ENCODE measurements around the gene WDR75.

The WDR75 gene

DNA sequence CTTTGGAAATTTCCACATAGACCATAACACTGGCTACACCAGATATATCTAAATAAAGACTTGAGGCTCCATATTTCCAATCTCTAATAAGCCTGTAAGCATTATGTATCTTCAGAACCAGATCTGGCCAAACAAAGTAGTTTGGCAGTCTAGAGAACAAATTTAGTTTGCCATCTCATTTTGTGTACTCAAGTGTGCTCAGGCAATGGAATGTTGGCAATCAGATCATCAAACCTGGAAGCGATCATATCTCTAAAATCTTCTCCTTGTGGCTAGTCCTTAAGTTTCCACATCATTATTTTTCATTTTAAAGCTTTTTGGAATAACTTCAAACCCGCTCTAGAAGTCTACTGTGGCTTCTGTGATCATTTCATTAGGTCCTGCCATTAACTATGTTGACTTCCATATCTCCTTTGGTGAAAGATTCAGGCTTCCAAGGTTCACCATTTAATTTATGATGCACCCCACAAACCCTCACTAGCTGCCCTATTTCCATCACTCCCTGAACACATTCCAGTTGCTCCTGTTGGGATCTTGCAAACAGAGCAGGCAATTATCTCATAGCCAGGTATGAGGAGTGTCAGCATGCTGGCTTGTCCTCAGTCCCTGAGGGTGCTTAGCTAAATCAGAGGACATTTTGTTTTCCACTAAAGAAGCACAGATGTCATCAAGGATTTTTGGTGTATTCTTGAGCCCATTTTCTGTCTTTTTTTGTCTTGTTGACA, 46.2 kb downstream of the WDR75 start:
- no peak overlapping the region for H3K4me3 ChIP-seq
- H3K27ac ChIP-seq, result no peak overlapping the region

DNA sequence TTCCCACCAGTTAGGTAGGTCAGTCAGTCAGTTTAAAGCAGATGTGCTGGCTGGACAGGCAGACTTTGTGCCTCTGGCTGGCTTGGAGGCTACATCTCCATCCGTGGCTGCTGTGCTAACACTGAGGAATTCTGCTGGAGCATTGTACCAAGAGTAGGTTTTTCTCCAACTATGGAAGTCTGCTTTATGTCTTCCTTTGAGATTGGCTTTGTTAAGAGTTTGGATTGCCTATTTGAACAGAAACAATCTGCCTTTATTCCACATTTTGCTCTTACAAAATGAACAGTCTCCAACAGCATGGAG, 46.7 kb downstream of the WDR75 start:
- H3K27ac ChIP-seq, result no peak overlapping the region
- H3K4me3 ChIP-seq, result no peak overlapping the region

- Histone ChIP-seq H3K27ac (no peak overlapping the region), H3K4me3 (no peak overlapping the region)
These were observed 51.2 kb downstream of the WDR75 start for GRCh38 chr2:189492451-189492850.

GRCh38 chr2:189498205-189498604, 56.9 kb downstream of the WDR75 start:
- Histone ChIP-seq H3K27ac (no peak overlapping the region), H3K4me3 (no peak overlapping the region)

GRCh38 chr2:189499137-189499536, 57.9 kb downstream of the WDR75 start:
- no peak overlapping the region for H3K27ac ChIP-seq

GRCh38 chr2:189500456-189501160, 59.3 kb downstream of the WDR75 start:
- Histone ChIP-seq H3K27ac (no peak overlapping the region), H3K4me3 (no peak overlapping the region)

More at GRCh38 chr2:189499137-189499536, 57.9 kb downstream of the WDR75 start:
- no peak overlapping the region for H3K4me3 ChIP-seq

DNA sequence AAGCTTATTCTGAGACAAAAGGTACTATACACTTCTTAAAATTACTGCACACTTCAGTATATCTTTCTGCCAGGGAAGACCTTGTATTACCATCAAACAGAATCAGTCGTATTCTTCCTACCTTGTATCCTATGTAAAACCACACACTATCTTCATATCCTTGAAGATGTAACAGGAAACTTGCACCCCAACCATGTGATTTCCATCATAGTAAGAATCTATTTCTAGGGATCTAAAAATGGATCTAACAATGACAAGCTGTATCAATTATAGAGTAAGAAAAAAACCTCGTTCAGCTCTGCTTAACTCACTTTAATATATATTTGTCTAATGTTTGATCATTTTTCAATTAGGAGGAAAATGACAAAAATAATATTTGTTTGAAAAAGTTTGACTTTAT, 60.2 kb downstream of the WDR75 start:
- Histone ChIP-seq H3K27ac (no peak overlapping the region), H3K4me3 (no peak overlapping the region)

DNA sequence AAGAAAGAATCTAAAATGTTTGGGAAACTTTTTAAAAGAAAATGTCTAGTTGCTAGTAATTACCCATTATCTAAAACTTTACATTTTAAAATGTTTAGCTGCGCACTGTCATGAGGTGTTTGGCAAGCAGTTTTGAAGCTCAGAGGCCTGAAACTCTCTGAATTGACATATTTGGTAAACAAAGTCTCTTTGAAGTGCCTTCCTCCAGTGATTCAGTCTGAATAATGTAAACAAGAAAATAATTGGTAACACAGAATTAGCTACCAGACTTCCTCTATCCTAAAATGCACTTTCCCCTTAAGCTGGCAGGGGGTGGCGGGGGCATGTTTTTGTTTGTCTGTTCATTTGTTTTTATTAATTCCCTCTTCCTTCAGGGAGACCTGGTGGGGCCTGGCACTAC, 61.4 kb downstream of the WDR75 start:
- no peak overlapping the region for H3K4me3 ChIP-seq
- H3K27ac ChIP-seq, result no peak overlapping the region

GRCh38 chr2:189504238-189504637, 63.0 kb downstream of the WDR75 start:
- H3K4me3 ChIP-seq, result no peak overlapping the region
- H3K27ac ChIP-seq, result no peak overlapping the region

DNA sequence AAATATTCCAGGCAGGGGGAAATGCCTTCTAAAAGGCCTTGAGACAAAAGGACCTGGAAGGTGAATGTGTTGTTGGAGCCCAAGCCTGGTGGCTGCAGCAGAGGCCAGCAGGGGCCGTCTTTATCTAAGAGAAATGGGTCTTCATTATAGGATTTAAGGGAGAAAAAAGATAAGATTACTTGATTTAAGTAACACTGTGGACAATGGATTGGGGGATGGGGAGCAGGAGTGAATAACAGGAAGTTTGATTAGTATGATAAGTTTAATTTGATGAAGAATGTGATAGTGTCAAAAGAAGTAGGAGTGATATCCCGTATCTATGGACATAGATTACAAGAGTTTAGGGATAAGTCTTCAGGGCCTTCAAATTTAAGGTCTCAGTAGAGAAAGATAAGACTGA, 64.2 kb downstream of the WDR75 start:
- no peak overlapping the region for H3K27ac ChIP-seq
- H3K4me3 ChIP-seq, result no peak overlapping the region

DNA sequence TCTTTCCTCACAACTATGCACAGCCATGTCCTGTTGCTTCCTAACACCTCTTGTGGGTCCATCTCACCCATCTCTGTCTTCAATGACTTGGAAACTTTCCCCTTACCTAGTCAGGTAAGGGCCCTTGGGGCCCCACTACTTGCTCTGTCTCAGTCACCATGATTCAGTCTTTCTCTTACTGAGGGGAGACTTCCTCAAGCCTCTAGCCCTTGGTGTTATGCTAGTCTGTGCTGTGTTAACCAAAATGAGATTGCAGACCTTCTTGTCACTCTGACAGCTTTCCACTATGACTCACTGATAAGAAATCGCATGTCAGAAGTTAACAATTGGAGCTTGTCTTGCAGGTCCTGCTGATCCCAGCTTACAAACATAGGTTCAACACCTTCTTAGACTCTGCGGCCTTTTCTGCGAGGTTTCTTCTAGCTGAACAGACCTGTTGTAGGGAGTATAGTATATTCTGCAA, 65.3 kb downstream of the WDR75 start:
- H3K4me3 ChIP-seq, result no peak overlapping the region
- H3K27ac ChIP-seq, result no peak overlapping the region

DNA sequence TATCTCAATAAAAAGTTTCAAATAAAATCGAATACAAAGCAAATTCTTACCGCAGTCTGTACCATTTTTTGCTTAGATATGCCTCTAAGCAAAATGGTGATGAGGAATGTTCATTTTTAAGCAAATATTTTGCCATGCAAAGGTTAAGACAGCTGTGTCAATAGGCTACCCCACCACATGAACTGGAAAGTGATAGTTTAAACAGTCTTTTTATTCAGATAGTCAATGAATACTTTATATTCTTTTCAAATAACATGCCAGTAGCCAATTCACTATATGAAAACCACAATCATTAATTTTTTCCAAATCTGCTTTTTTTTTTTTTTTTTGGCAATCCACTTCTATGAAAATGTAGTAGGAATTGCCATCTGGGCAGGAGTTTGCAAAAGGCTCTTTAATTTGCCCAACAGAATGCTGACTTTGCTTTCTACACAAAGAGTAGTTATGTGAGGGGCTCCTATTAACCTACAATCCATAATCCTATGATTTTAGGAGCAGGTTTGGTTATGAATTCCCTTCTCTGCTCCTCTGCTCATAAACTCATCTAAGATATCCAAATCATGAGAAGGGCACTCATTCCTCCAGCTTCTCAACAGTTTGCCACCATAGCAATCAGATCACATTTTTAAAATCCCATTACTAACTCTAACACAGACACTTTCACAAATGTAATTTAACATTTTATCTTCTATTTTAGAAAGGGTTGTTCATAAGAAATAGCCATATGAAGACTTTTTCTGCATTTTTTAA, 70.1 kb downstream of the WDR75 start:
- H3K4me3 ChIP-seq, result no peak overlapping the region

DNA sequence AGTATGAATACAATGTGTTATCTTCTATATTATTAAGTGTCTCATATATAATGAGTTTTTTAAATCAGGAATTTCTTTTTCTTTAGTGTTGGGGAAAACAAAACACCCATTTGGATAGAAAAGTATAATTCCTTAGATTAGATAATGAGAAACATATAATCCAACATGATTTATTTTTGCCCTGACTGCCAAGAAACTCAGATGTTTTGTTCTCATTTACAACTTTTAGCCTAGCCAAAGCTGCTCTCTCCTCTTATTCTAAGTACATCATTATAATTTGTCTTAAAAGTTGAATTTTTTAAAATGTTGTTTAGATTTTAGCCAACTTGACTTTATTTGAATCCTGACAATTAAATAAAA, 70.7 kb downstream of the WDR75 start:
- H3K4me3 ChIP-seq, result no peak overlapping the region

More for the DNA sequence above, 70.1 kb downstream of the WDR75 start:
- peak overlapping the region in 2 of 21 experiments; percentile 7 to 16 for H3K27ac ChIP-seq

DNA sequence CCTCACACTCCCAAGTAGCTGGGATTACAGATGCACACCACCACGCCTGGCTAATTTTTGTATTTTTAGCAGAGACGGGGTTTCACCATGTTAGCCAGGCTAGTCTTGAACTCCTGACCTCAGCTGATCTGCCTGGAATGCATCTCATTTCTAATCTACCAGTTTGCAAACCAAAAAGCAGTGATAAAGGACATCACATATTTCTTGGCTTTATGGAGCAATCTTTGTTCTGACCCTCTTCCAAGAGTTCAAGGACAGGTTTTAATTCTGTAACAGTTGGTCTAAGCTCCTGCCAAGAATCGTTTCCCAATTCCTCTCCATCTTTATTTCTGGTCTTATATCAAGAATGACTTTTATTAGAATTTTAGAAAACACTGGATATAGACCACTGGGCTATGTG, 71.6 kb downstream of the WDR75 start:
- Histone ChIP-seq H3K27ac (peak overlapping the region in 2 of 21 experiments; percentile 7 to 65), H3K4me3 (no peak overlapping the region)

More for the DNA sequence above, 70.7 kb downstream of the WDR75 start:
- peak overlapping the region in 2 of 21 experiments; percentile 7 to 16 for H3K27ac ChIP-seq

DNA sequence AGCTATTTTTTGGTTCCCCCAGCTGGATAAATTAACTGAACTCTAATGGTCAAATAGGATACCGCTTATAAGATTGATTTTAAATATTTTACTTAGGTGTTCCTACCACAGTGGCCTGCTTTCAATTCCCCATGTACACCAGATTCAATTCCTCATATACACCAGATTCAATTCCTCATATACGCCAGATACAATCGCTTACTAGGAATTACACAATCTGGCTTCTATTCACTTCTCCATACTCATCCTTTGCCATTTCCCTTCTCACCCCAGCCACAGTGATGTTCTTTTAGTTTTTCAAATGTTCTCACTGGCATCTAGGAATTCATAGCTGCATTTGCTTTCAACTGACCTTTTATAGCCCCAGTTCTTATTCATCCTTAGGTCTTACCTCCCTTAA, 72.8 kb downstream of the WDR75 start:
- no peak overlapping the region for H3K4me3 ChIP-seq
- peak overlapping the region in 5 of 21 experiments; percentile 15 to 65 (median 25) for H3K27ac ChIP-seq

- Histone ChIP-seq H3K27ac (peak overlapping the region in 5 of 21 experiments; percentile 20 to 69 (median 26)), H3K4me3 (no peak overlapping the region)
These were observed 74.0 kb downstream of the WDR75 start for GRCh38 chr2:189515264-189515663.

DNA sequence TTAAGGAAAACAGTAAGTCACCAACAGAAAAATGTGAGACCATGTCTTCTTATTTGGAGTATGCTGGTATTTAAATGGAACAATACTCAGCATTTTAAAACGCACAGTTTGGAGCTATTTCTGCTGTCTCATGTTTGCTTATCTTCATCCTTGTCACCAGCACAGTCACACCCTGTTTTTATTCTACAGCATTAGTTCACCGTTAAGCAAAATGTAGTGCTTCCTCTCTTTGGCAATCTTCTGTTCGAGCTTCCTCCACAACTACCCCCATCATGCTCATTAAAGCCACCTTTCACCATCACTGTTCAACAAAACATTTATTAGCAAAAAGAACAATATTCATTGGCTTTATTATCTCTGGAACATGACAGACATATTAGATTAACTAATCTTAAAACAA, 75.3 kb downstream of the WDR75 start:
- Histone ChIP-seq H3K4me3 (no peak overlapping the region), H3K27ac (peak overlapping the region in 1 of 21 experiments; percentile 20)

GRCh38 chr2:189517847-189518535, 76.7 kb downstream of the WDR75 start:
- Histone ChIP-seq H3K27ac (peak overlapping the region in 1 of 21 experiments; percentile 47), H3K4me3 (no peak overlapping the region)

DNA sequence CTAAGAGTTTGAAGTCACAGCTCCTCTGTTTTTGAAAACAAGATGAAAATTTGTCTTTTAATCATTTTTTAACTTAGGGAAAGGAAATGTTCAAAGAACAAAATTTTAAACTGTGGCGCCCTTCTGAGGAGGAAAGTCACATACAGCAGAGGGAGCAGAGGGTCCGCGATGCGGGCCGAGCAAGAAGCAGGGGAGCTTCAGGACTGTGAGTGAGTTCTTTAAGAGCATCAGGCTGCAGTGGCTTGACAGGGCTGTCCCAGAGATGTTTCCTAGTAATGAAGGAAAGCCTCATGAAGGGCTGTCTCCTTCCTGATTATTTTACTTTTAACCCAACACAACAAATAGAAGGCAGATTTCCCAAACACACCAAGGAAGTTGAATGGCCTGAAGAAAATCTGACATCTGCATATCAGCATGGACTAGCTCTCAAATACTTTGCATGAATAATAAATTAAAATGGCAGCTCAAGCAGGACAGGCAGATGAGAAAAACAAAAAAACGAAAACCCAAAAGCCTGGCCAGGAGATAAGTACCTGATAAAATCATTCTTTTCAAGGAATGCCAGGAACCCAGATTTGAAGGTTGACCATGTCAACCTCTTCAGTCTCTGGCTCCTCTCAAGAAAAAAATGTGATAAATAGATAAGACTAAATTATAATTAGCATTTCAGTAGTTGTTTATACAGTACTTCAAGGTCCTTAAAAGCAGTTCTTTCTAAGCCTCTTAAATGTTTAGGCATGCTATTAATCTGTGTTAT, 78.5 kb downstream of the WDR75 start:
- H3K27ac ChIP-seq, result no peak overlapping the region
- no peak overlapping the region for H3K4me3 ChIP-seq

Measured in skin epidermis (tissue), 12 donors.